ENCODE measurements around the gene BNC2. TPM values are rescaled to one million over a fixed set of nuclear protein-coding genes. Genes with fewer than 3 reads are reported as not detected.

BNC2 gene
- total and polyA plus RNA-seq, 4 experiments from 2014 or later: not detected

GRCh38 chr9:16553869-16554540 is 316.5 kb downstream of the BNC2 start:
- no peaks in the 10 kb centered on the region for H3K27me3 Mint-ChIP-seq
- H3K27ac Mint-ChIP-seq: no peak overlapping the region
- H3K27ac ChIP-seq (ENCODE audit: low read depth, low read length): no peak overlapping the region
- intact Hi-C loops (cut with micrococcal nuclease): no loop called here
- H3K4me1 Mint-ChIP-seq: no peaks in the 10 kb centered on the region
- no peak overlapping the region for H3K4me3 Mint-ChIP-seq
- H3K4me1 ChIP-seq (ENCODE audit: insufficient read depth, low read length): no peaks in the 10 kb centered on the region
- ChIA-PET CTCF (ENCODE audit: partially characterized antibody) (no interaction called here), POLR2A (ENCODE audit: partially characterized antibody) (no interaction called here)
- H3K27me3 ChIP-seq (ENCODE audit: insufficient read depth, low read length): no peaks in the 10 kb centered on the region
- no peak overlapping the region for H3K4me3 ChIP-seq (ENCODE audit: low read length in 2 of 2)
- no peaks in the 10 kb centered on the region for H3K36me3 ChIP-seq (ENCODE audit: insufficient read depth, low read length)
- no peaks in the 10 kb centered on the region for H3K36me3 Mint-ChIP-seq
- no peaks in the 10 kb centered on the region for H3K9me3 ChIP-seq (ENCODE audit: control insufficient read depth in 1 of 2, low read length in 2 of 2)
- peaks cover 0 to 25% (median 4%) of the 10 kb centered on the region in 8 donors for H3K9me3 Mint-ChIP-seq
- DNase-seq: no peak

GRCh38 chr9:16552252-16552651 is 318.2 kb downstream of the BNC2 start:
- no peaks in the 10 kb centered on the region for H3K27me3 ChIP-seq (ENCODE audit: insufficient read depth, low read length)
- no peak overlapping the region for H3K4me3 Mint-ChIP-seq
- H3K27ac ChIP-seq (ENCODE audit: low read depth, low read length): no peak overlapping the region
- H3K4me3 ChIP-seq (ENCODE audit: low read length in 2 of 2): no peak overlapping the region
- ChIA-PET POLR2A (ENCODE audit: partially characterized antibody) (no interaction called here), CTCF (ENCODE audit: partially characterized antibody) (no interaction called here)
- no peaks in the 10 kb centered on the region for H3K4me1 Mint-ChIP-seq
- H3K9me3 Mint-ChIP-seq: peaks cover 0 to 25% (median 5%) of the 10 kb centered on the region in 8 donors
- H3K27me3 Mint-ChIP-seq: no peaks in the 10 kb centered on the region
- intact Hi-C loops (cut with micrococcal nuclease): no loop called here
- no peaks in the 10 kb centered on the region for H3K4me1 ChIP-seq (ENCODE audit: insufficient read depth, low read length)
- H3K9me3 ChIP-seq (ENCODE audit: control insufficient read depth in 1 of 2, low read length in 2 of 2): no peaks in the 10 kb centered on the region
- DNase-seq: no peak
- no peaks in the 10 kb centered on the region for H3K36me3 ChIP-seq (ENCODE audit: insufficient read depth, low read length)
- no peak overlapping the region for H3K27ac Mint-ChIP-seq
- H3K36me3 Mint-ChIP-seq: no peaks in the 10 kb centered on the region

GRCh38 chr9:16551692-16552091 is 318.8 kb downstream of the BNC2 start:
- Mint-ChIP-seq H3K36me3 (no peaks in the 10 kb centered on the region), H3K4me1 (no peaks in the 10 kb centered on the region), H3K4me3 (no peak overlapping the region), H3K27me3 (no peaks in the 10 kb centered on the region), H3K9me3 (peaks cover 0 to 25% (median 3%) of the 10 kb centered on the region in 8 donors), H3K27ac (no peak overlapping the region)
- no peak for DNase-seq
- Histone ChIP-seq H3K4me3 (ENCODE audit: low read length in 2 of 2) (no peak overlapping the region), H3K27ac (ENCODE audit: low read depth, low read length) (no peak overlapping the region), H3K36me3 (ENCODE audit: insufficient read depth, low read length) (no peaks in the 10 kb centered on the region), H3K9me3 (ENCODE audit: control insufficient read depth in 1 of 2, low read length in 2 of 2) (no peaks in the 10 kb centered on the region), H3K27me3 (ENCODE audit: insufficient read depth, low read length) (no peaks in the 10 kb centered on the region), H3K4me1 (ENCODE audit: insufficient read depth, low read length) (no peaks in the 10 kb centered on the region)
- ChIA-PET POLR2A (ENCODE audit: partially characterized antibody) (no interaction called here), CTCF (ENCODE audit: partially characterized antibody) (no interaction called here)
- intact Hi-C loops (cut with micrococcal nuclease): no loop called here

DNA sequence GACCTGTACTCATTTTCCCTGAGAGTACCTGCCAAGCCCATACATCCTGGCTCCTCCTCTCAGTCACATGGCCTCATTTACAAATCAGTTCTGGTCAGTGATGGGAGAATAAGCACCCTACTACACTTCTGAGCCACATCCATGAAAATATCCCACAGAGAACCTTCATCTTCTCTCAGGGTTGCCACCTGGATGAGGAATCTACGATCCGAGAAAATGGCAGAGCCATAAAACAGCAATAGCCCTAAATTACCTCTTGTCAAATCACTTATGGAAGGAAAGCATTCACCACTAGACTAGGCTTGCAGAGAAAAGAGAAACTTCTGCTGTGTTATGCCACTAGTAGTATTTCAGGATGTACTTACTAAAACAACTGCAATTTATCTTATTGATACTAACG is 324.8 kb downstream of the BNC2 start:
- H3K9me3 Mint-ChIP-seq: peaks cover 0 to 4% (median 2%) of the 10 kb centered on the region in 8 donors
- Histone ChIP-seq H3K36me3 (ENCODE audit: insufficient read depth, low read length) (no peaks in the 10 kb centered on the region), H3K27me3 (ENCODE audit: insufficient read depth, low read length) (no peaks in the 10 kb centered on the region), H3K27ac (ENCODE audit: low read depth, low read length) (no peak overlapping the region), H3K9me3 (ENCODE audit: control insufficient read depth in 1 of 2, low read length in 2 of 2) (no peaks in the 10 kb centered on the region), H3K4me3 (ENCODE audit: low read length in 2 of 2) (no peak overlapping the region), H3K4me1 (ENCODE audit: insufficient read depth, low read length) (no peaks in the 10 kb centered on the region)
- no peaks in the 10 kb centered on the region for H3K4me1 Mint-ChIP-seq
- no peak overlapping the region for H3K27ac Mint-ChIP-seq
- ChIA-PET POLR2A (ENCODE audit: partially characterized antibody) (no interaction called here), CTCF (ENCODE audit: partially characterized antibody) (no interaction called here)
- intact Hi-C loops (cut with micrococcal nuclease): no loop called here
- no peaks in the 10 kb centered on the region for H3K27me3 Mint-ChIP-seq
- no peaks in the 10 kb centered on the region for H3K36me3 Mint-ChIP-seq
- H3K4me3 Mint-ChIP-seq: no peak overlapping the region
- no peak for DNase-seq

- POLR2A ChIA-PET (ENCODE audit: partially characterized antibody): no interaction called here
- intact Hi-C loops (cut with micrococcal nuclease): no loop called here
- H3K27ac Mint-ChIP-seq: no peak overlapping the region
These were observed 325.6 kb downstream of the BNC2 start for GRCh38 chr9:16544842-16545241.

DNA sequence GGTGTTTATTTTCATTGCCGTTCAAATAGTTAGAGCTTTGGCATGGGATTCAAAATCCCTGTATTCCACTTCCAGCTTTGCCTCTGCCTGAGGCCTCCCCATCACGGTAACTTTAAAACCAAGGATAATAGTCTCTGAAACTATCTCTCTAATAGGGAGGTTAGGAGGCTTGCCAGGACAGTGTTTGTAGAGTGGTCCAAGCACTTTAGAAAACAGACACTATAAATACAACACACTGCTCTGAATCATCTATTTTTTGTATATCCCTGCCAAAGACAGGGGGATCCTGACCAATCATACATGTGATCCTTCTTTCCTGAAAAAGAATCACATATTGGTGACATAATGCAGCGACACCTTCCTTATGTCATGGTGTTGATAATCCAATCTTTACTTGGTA is 326.8 kb downstream of the BNC2 start:
- Histone ChIP-seq H3K36me3 (ENCODE audit: insufficient read depth, low read length) (no peaks in the 10 kb centered on the region), H3K27ac (ENCODE audit: low read depth, low read length) (no peak overlapping the region), H3K27me3 (ENCODE audit: insufficient read depth, low read length) (no peaks in the 10 kb centered on the region), H3K4me3 (ENCODE audit: low read length in 2 of 2) (no peak overlapping the region), H3K4me1 (ENCODE audit: insufficient read depth, low read length) (no peaks in the 10 kb centered on the region), H3K9me3 (ENCODE audit: control insufficient read depth in 1 of 2, low read length in 2 of 2) (no peaks in the 10 kb centered on the region)
- Mint-ChIP-seq H3K4me3 (no peak overlapping the region), H3K27me3 (no peaks in the 10 kb centered on the region), H3K36me3 (no peaks in the 10 kb centered on the region), H3K4me1 (no peaks in the 10 kb centered on the region), H3K27ac (no peak overlapping the region), H3K9me3 (peaks cover 0 to 5% (median under 1%) of the 10 kb centered on the region in 8 donors)
- CTCF ChIA-PET (ENCODE audit: partially characterized antibody): no interaction called here
- no peak for DNase-seq
- POLR2A ChIA-PET (ENCODE audit: partially characterized antibody): no interaction called here
- intact Hi-C loops (cut with micrococcal nuclease): no loop called here

More at GRCh38 chr9:16544842-16545241, 325.6 kb downstream of the BNC2 start:
- Histone ChIP-seq H3K27ac (ENCODE audit: low read depth, low read length) (no peak overlapping the region), H3K27me3 (ENCODE audit: insufficient read depth, low read length) (no peaks in the 10 kb centered on the region), H3K36me3 (ENCODE audit: insufficient read depth, low read length) (no peaks in the 10 kb centered on the region), H3K4me3 (ENCODE audit: low read length in 2 of 2) (no peak overlapping the region), H3K9me3 (ENCODE audit: control insufficient read depth in 1 of 2, low read length in 2 of 2) (no peaks in the 10 kb centered on the region), H3K4me1 (ENCODE audit: insufficient read depth, low read length) (no peaks in the 10 kb centered on the region)
- CTCF ChIA-PET (ENCODE audit: partially characterized antibody): no interaction called here
- Mint-ChIP-seq H3K4me1 (no peaks in the 10 kb centered on the region), H3K9me3 (peaks cover 0 to 5% (median 2%) of the 10 kb centered on the region in 8 donors), H3K27me3 (no peaks in the 10 kb centered on the region), H3K4me3 (no peak overlapping the region), H3K36me3 (no peaks in the 10 kb centered on the region)
- DNase-seq: no peak

DNA sequence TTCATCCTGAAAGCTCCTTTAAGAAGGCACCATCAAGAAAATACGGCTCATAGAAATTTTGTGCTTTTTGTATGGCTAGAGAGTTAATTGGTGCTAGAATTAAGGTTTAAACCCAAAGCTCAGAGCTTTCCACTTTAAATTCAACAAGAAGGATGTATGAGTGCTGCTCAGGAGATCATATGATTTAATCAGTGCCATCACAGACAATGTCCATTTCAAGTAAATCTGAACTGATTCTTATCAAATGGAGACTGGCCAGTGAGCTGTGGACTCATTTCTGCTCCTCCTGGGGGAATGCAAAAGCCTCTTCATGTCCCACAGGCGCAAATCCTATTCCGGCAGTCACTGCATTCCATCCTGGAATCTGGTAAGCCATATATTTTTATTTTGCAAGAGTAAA is 327.2 kb downstream of the BNC2 start:
- no peak overlapping the region for H3K27ac ChIP-seq (ENCODE audit: low read depth, low read length)
- H3K4me3 ChIP-seq (ENCODE audit: low read length in 2 of 2): no peak overlapping the region
- H3K4me1 Mint-ChIP-seq: no peaks in the 10 kb centered on the region
- no peaks in the 10 kb centered on the region for H3K36me3 Mint-ChIP-seq
- H3K4me1 ChIP-seq (ENCODE audit: insufficient read depth, low read length): no peaks in the 10 kb centered on the region
- H3K27me3 Mint-ChIP-seq: no peaks in the 10 kb centered on the region
- H3K4me3 Mint-ChIP-seq: no peak overlapping the region
- ChIA-PET CTCF (ENCODE audit: partially characterized antibody) (no interaction called here), POLR2A (ENCODE audit: partially characterized antibody) (no interaction called here)
- H3K27me3 ChIP-seq (ENCODE audit: insufficient read depth, low read length): no peaks in the 10 kb centered on the region
- intact Hi-C loops (cut with micrococcal nuclease): no loop called here
- no peaks in the 10 kb centered on the region for H3K9me3 ChIP-seq (ENCODE audit: control insufficient read depth in 1 of 2, low read length in 2 of 2)
- no peak overlapping the region for H3K27ac Mint-ChIP-seq
- H3K36me3 ChIP-seq (ENCODE audit: insufficient read depth, low read length): no peaks in the 10 kb centered on the region
- DNase-seq: no peak
- peaks cover 0 to 5% (median under 1%) of the 10 kb centered on the region in 8 donors for H3K9me3 Mint-ChIP-seq

DNA sequence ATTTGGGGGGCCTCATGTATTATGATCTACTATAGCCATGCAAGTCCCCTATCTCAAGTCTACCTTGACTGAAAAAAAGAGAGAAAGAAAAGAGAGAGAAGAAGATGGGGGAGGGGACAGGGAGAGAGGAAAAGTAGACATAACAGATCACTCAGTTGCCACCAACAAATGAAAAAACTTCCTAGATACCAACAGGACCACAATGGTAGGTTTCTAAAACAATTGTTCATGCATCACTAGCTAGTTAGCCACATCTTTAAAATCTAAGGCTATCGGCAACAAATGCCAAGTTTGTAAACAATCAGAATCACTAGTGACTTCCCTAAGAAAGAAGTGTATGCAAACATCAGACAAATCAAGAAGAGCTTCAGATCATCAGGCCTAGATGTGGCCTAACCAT is 328.2 kb downstream of the BNC2 start:
- Histone ChIP-seq H3K4me1 (ENCODE audit: insufficient read depth, low read length) (no peaks in the 10 kb centered on the region), H3K4me3 (ENCODE audit: low read length in 2 of 2) (no peak overlapping the region), H3K27ac (ENCODE audit: low read depth, low read length) (no peak overlapping the region), H3K36me3 (ENCODE audit: insufficient read depth, low read length) (no peaks in the 10 kb centered on the region), H3K9me3 (ENCODE audit: control insufficient read depth in 1 of 2, low read length in 2 of 2) (no peaks in the 10 kb centered on the region), H3K27me3 (ENCODE audit: insufficient read depth, low read length) (no peaks in the 10 kb centered on the region)
- DNase-seq: no peak
- Mint-ChIP-seq H3K27me3 (no peaks in the 10 kb centered on the region), H3K36me3 (no peaks in the 10 kb centered on the region), H3K27ac (no peak overlapping the region), H3K4me3 (no peak overlapping the region), H3K9me3 (peaks cover 0 to 5% (median 0%) of the 10 kb centered on the region in 8 donors), H3K4me1 (no peaks in the 10 kb centered on the region)
- ChIA-PET CTCF (ENCODE audit: partially characterized antibody) (no interaction called here), POLR2A (ENCODE audit: partially characterized antibody) (no interaction called here)
- intact Hi-C loops (cut with micrococcal nuclease): no loop called here

Data from CD4-positive, alpha-beta memory T cell (primary cell).